Motor neuron (in vitro differentiated cells): ENCODE data around the gene ABTB1. TPM values are rescaled to one million over a fixed set of nuclear protein-coding genes. Genes with fewer than 3 reads are reported as not detected.
"Not testable (repeated sequence)": the region's sequence is repeated elsewhere in the genome, so short reads cannot be mapped to it uniquely, and the experiment has no call there.

Experiments
- ATAC-seq, 8 experiments: fragments of 200-7000 bp; cut with Tn5 transposase; replicated peaks in 6 of 8; 2 replicates each; pipeline ENCODE4 v1.8.0; 2021; ENCODE audit warnings: mild to moderate bottlenecking in 8 of 8, moderate library complexity in 8 of 8
- H3K27ac ChIP-seq, 2 donors: fragments of 250-450 bp; sonication (Bioruptor Pico); 2 replicates each; pipeline ENCODE4 v1.9.0; 2021; ENCODE audit warnings: antibody characterized with exemption in 2 of 2, mild to moderate bottlenecking in 2 of 2, moderate library complexity in 1 of 2
- H3K4me1 ChIP-seq, 2 donors: fragments of 250-450 bp; sonication (Bioruptor Pico); replicated peaks in 1 of 2; 2 replicates each; pipeline ENCODE4 v1.6.1; 2021; ENCODE audit warnings: antibody characterized with exemption in 2 of 2, mild to moderate bottlenecking in 2 of 2, moderate library complexity in 1 of 2
- H3K4me3 ChIP-seq, 5 donors: fragments of 250-450 bp; sonication (Bioruptor Pico); 2 replicates each; pipeline ENCODE4 v1.9.0; 2021; ENCODE audit warnings: antibody characterized with exemption in 5 of 5, mild to moderate bottlenecking in 5 of 5, moderate library complexity in 4 of 5
- WGBS, 10 experiments: fragments of 450-650 bp; shearing (Covaris generic); methylation state at CpG; one replicate each; pipeline ENCODE4 v1.0.0; 2022; 5-methylcytosine and 5-hydroxymethylcytosine counted together
- in situ Hi-C, 9 experiments: fragments of 400-800 bp; cut with MboI; loops; one replicate each; pipeline ENCODE4 v1.15.0; 2021; ENCODE audit warnings: low sequenced_read_pairs in 9 of 9, low pct_unique_long_range_greater_than_20kb in 2 of 9; ENCODE audit not compliant: unreplicated experiment in 9 of 9
- total RNA-seq, 8 experiments: library from RNA; unstranded; fragments of 300-600 nt; gene quantifications; 2 replicates each; pipeline versions ENCODE4 v1.2.3 to v1.2.4, GENCODE V29; 2022

The ABTB1 gene
- total RNA-seq, 8 experiments from 2014 or later, result 0.60 to 61.4 (median 3.0) TPM

- in situ Hi-C loops, result loop anchor here in 1 of 9 experiments (25.0 kb wide), 1 partner anchor 268 kb away; no protein-coding TSS in a partner anchor
- Histone ChIP-seq H3K4me3 (no peak overlapping the region), H3K4me1 (peaks cover 4% of the 10 kb centered on the region in 2 donors), H3K27ac (no peak overlapping the region)
- peak in 3 of 8 experiments; percentile 47 to 63 (median 59) for ATAC-seq
- 17 to 94% (median 69%) methylated on average over 1 to 13 of the region's 17 CpGs; no CpG with 5 or more reads in 2 of the 10 experiments for WGBS, 10 experiments
Measured at GRCh38 chr3:127694467-127695215, 21.9 kb downstream of the ABTB1 start.

GRCh38 chr3:127697551-127698240 is 24.9 kb downstream of the ABTB1 start:
- ATAC-seq, result peak; percentile 69 to 95 (median 88)
- no peak overlapping the region for H3K4me3 ChIP-seq

GRCh38 chr3:127698286-127698685 is 25.5 kb downstream of the ABTB1 start:
- ATAC-seq, result no peak
- no peak overlapping the region for H3K4me3 ChIP-seq
- peaks cover 0 to 4% of the 10 kb centered on the region in 2 donors for H3K4me1 ChIP-seq
- WGBS, 10 experiments, result 0 to 100% (median 100%) methylated on average over 1 to 3 of the region's 3 CpGs; no CpG with 5 or more reads in 7 of the 10 experiments
- H3K27ac ChIP-seq, result no peak overlapping the region
- in situ Hi-C loops, result loop anchor here in 1 of 9 experiments (25.0 kb wide), 1 partner anchor 264 kb away; no protein-coding TSS in a partner anchor

More at GRCh38 chr3:127697551-127698240, 24.9 kb downstream of the ABTB1 start:
- Histone ChIP-seq H3K27ac (no peak overlapping the region), H3K4me1 (peaks cover 0 to 4% of the 10 kb centered on the region in 2 donors)
- WGBS, 10 experiments, result 0 to 100% (median 31%) methylated on average over 1 to 4 of the region's 16 CpGs; no CpG with 5 or more reads in 2 of the 10 experiments
- in situ Hi-C loops, result loop anchor here in 1 of 9 experiments (25.0 kb wide), 1 partner anchor 265 kb away; no protein-coding TSS in a partner anchor

GRCh38 chr3:127698691-127699415 is 26.1 kb downstream of the ABTB1 start:
- Histone ChIP-seq H3K27ac (no peak overlapping the region), H3K4me3 (no peak overlapping the region), H3K4me1 (peaks cover 0 to 4% of the 10 kb centered on the region in 2 donors)
- ATAC-seq, result no peak
- WGBS, 10 experiments, result 17 to 100% (median 80%) methylated on average over 1 to 4 of the region's 6 CpGs; no CpG with 5 or more reads in 1 of the 10 experiments
- in situ Hi-C loops, result loop anchor here in 1 of 9 experiments (25.0 kb wide), 1 partner anchor 263 kb away; no protein-coding TSS in a partner anchor

GRCh38 chr3:127699416-127700300 is 26.9 kb downstream of the ABTB1 start:
- ATAC-seq, result no peak
- in situ Hi-C loops, result loop anchor here in 1 of 9 experiments (25.0 kb wide), 1 partner anchor 263 kb away; no protein-coding TSS in a partner anchor
- WGBS, 10 experiments, result 70 to 100% (median 83%) methylated on average over 1 to 9 of the region's 9 CpGs
- Histone ChIP-seq H3K4me1 (peaks cover 0 to 4% of the 10 kb centered on the region in 2 donors), H3K4me3 (no peak overlapping the region), H3K27ac (no peak overlapping the region)

- Histone ChIP-seq H3K4me1 (peaks cover 0 to 4% of the 10 kb centered on the region in 2 donors), H3K27ac (no peak overlapping the region), H3K4me3 (no peak overlapping the region)
- no peak for ATAC-seq
- in situ Hi-C loops, result no loop called here
- 71 to 100% (median 80%) methylated on average over 1 to 4 of the region's 5 CpGs; no CpG with 5 or more reads in 5 of the 10 experiments for WGBS, 10 experiments
Measured at GRCh38 chr3:127700406-127700805, 27.7 kb downstream of the ABTB1 start.

- Histone ChIP-seq H3K4me1 (peaks cover 0 to 4% of the 10 kb centered on the region in 2 donors), H3K27ac (no peak overlapping the region), H3K4me3 (no peak overlapping the region)
- 59 to 100% (median 87%) methylated on average over 1 to 3 of the region's 11 CpGs; no CpG with 5 or more reads in 3 of the 10 experiments for WGBS, 10 experiments
- ATAC-seq, result no peak
- in situ Hi-C loops, result no loop called here
Measured at GRCh38 chr3:127701280-127701911, 28.6 kb downstream of the ABTB1 start.

- peaks cover 0 to 4% of the 10 kb centered on the region in 2 donors for H3K4me1 ChIP-seq
- ATAC-seq, result no peak
- in situ Hi-C loops, result no loop called here
Measured at GRCh38 chr3:127702151-127702578, 29.4 kb downstream of the ABTB1 start.

GRCh38 chr3:127704840-127705239 is 32.1 kb downstream of the ABTB1 start:
- WGBS, 10 experiments, result 69 to 100% (median 89%) methylated on average over 1 to 3 of the region's 4 CpGs; no CpG with 5 or more reads in 5 of the 10 experiments

More at GRCh38 chr3:127702151-127702578, 29.4 kb downstream of the ABTB1 start:
- WGBS, 10 experiments, result 67 to 80% methylated on average over 1 of the region's 4 CpGs; no CpG with 5 or more reads in 8 of the 10 experiments
- Histone ChIP-seq H3K27ac (no peak overlapping the region), H3K4me3 (no peak overlapping the region)

GRCh38 chr3:127706312-127706711 is 33.6 kb downstream of the ABTB1 start:
- ATAC-seq, result no peak
- Histone ChIP-seq H3K4me1 (peaks cover 7 to 9% of the 10 kb centered on the region in 2 donors), H3K4me3 (no peak overlapping the region), H3K27ac (no peak overlapping the region)
- 39 to 100% (median 66%) methylated on average over 1 to 4 of the region's 7 CpGs; no CpG with 5 or more reads in 4 of the 10 experiments for WGBS, 10 experiments
- in situ Hi-C loops, result no loop called here

More at GRCh38 chr3:127704840-127705239, 32.1 kb downstream of the ABTB1 start:
- in situ Hi-C loops, H3K4me1 ChIP-seq, H3K4me3 ChIP-seq, H3K27ac ChIP-seq, ATAC-seq: not testable (repeated sequence)

- Histone ChIP-seq H3K4me3 (no peak overlapping the region), H3K27ac (no peak overlapping the region), H3K4me1 (peaks cover 7 to 9% of the 10 kb centered on the region in 2 donors)
- peak in 1 of 8 experiments; percentile 35 for ATAC-seq
- WGBS, 10 experiments, result 50 to 89% (median 81%) methylated on average over 2 to 15 of the region's 16 CpGs; no CpG with 5 or more reads in 2 of the 10 experiments
- in situ Hi-C loops, result no loop called here
Measured at GRCh38 chr3:127706785-127707351, 34.1 kb downstream of the ABTB1 start.
